ENCODE results near the gene CAMTA1. TPM values are rescaled to one million over a fixed set of nuclear protein-coding genes. Genes with fewer than 3 reads are reported as not detected.

Gene CAMTA1
- total and polyA plus RNA-seq, 9 of the 15 experiments (the other 6 are each of a cell fraction or from before 2014, with no cell fraction given) = 43.9 to 161 (median 65.9) TPM

- ATAC-seq (no peak), FAIRE-seq (no peak), DNase-seq (ENCODE audit: extremely low read depth in 1 of 4, low spot score in 3 of 4) (no peak)
- CTCF ChIA-PET (ENCODE audit: low intra/inter-chr PET ratio) = no interaction called here
- intact Hi-C loops (cut with micrococcal nuclease) = no loop called here
- POLR2A ChIA-PET = no interaction called here
- no TSS peak for BruUV-seq (replicated peaks)
- no peaks in the 10 kb centered on the region for H3K9me1 ChIP-seq (ENCODE audit: control insufficient read depth, insufficient read depth, low read length)
- no peak overlapping the region for H3K27ac ChIP-seq (ENCODE audit: extremely low read depth, low read depth, low read length)
- H3K36me3 ChIP-seq (ENCODE audit: control insufficient read depth, insufficient read depth, low read length) = no peaks in the 10 kb centered on the region
- H3K4me3 ChIP-seq = no peak overlapping the region
- H4K20me1 ChIP-seq (replicated peaks; ENCODE audit: control insufficient read depth, insufficient read depth, low read length) = peaks cover 6% of the 10 kb centered on the region
- H3K4me2 ChIP-seq (ENCODE audit: insufficient read depth, low read length) = no peak overlapping the region
- in situ Hi-C loops (cut with MboI) = no loop called here
- no peak overlapping the region for H3K9ac ChIP-seq (ENCODE audit: insufficient read depth in 1 of 2, low read depth in 2 of 2, low read length in 2 of 2)
- 0% methylated on average over 6 of the region's 6 CpGs for WGBS (ENCODE audit: insufficient coverage, low coverage, missing lambda C conversion rate)
- TF ChIP-seq PTRF (tag; IDR thresholded peaks at IDR 0.05) (no peak), CCAR2 (IDR thresholded peaks at IDR 0.05; ENCODE audit: low read depth, low read length) (no peak), ETV5 (CRISPR knock-in tag; IDR thresholded peaks at IDR 0.05; ENCODE audit: low read depth) (no peak), NR2C2 (CRISPR knock-in tag; IDR thresholded peaks at IDR 0.05) (no peak), NR2C2 (tag; IDR thresholded peaks at IDR 0.05) (no peak), KHSRP (IDR thresholded peaks at IDR 0.05) (no peak), GTF2E2 (tag; IDR thresholded peaks at IDR 0.05) (no peak), ZNF24 (IDR thresholded peaks at IDR 0.05) (no peak), NFE2 (IDR thresholded peaks at IDR 0.05; ENCODE audit: low read depth) (no peak), PURB (CRISPR knock-in tag; IDR thresholded peaks at IDR 0.05; ENCODE audit: low read depth) (no peak), ZNF695 (CRISPR knock-in tag; IDR thresholded peaks at IDR 0.05) (no peak), HNRNPLL (IDR thresholded peaks at IDR 0.05; ENCODE audit: low read depth, low read length, poor library complexity, severe bottlenecking) (no peak), ETS2 (tag; IDR thresholded peaks at IDR 0.05; ENCODE audit: borderline replicate concordance, poor library complexity, severe bottlenecking) (no peak)
- H3K9me3 ChIP-seq (replicated peaks; ENCODE audit: control insufficient read depth, insufficient read depth, low read depth, low read length) = no peaks in the 10 kb centered on the region
- H3K79me2 ChIP-seq (ENCODE audit: control insufficient read depth, insufficient read depth, low read length) = no peaks in the 10 kb centered on the region
- no peaks in the 10 kb centered on the region for H3K4me1 ChIP-seq (replicated peaks in 1 of 2; ENCODE audit: control insufficient read depth in 2 of 2, insufficient read depth in 2 of 2, low read length in 2 of 2)
- peaks cover 25 to 43% of the 10 kb centered on the region in 2 experiments for H3K27me3 ChIP-seq (ENCODE audit: control insufficient read depth in 2 of 2, insufficient read depth in 2 of 2, low read length in 2 of 2)
- no peak overlapping the region for H2AFZ ChIP-seq (ENCODE audit: low read depth, low read length)
These were observed 510.7 kb downstream of the CAMTA1 start for GRCh38 chr1:7295946-7296345.
